Measurements from ENCODE around the gene SMAGP.

DNA sequence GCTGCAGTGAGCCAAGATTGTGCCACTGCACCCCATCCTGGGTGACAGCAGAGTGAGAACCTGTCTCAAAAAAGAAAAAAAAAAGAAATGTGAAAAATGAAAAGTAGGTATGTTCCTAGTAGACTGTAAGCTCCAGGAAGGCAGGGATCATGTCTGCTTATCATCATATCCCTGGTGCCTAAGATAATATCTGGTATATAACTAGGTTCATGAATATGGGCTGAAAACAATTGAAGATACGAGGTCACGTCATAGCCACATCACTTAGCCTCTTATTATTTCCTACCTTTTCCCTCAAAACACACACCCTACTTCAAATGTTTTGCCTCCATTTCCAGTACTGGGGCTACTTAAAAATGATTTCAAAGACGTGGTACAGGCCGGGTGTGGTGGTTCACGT, 55.3 kb downstream of the SMAGP start:
- TF ChIP-seq POLR2AphosphoS5 (IDR thresholded peaks at IDR 0.05; ENCODE audit: insufficient read depth, low read depth, low read length) (no peak), GATA2 (IDR thresholded peaks at IDR 0.05; ENCODE audit: insufficient read depth, insufficient read length, low read depth, low read length) (no peak), EZH2 (IDR thresholded peaks at IDR 0.05; ENCODE audit: borderline replicate concordance, low read depth, low read length, severe bottlenecking) (no peak), POLR2A (IDR thresholded peaks at IDR 0.05; ENCODE audit: low read depth, low read length) (no peak), JUN (IDR thresholded peaks at IDR 0.05; ENCODE audit: borderline replicate concordance, insufficient read depth, insufficient read length, low read depth) (no peak)
- TF ChIP-seq, protein P1, sequence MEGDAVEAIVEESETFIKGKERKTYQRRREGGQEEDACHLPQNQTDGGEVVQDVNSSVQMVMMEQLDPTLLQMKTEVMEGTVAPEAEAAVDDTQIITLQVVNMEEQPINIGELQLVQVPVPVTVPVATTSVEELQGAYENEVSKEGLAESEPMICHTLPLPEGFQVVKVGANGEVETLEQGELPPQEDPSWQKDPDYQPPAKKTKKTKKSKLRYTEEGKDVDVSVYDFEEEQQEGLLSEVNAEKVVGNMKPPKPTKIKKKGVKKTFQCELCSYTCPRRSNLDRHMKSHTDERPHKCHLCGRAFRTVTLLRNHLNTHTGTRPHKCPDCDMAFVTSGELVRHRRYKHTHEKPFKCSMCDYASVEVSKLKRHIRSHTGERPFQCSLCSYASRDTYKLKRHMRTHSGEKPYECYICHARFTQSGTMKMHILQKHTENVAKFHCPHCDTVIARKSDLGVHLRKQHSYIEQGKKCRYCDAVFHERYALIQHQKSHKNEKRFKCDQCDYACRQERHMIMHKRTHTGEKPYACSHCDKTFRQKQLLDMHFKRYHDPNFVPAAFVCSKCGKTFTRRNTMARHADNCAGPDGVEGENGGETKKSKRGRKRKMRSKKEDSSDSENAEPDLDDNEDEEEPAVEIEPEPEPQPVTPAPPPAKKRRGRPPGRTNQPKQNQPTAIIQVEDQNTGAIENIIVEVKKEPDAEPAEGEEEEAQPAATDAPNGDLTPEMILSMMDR (IDR thresholded peaks at IDR 0.05; ENCODE audit: extremely low read depth in 1 of 2, insufficient read depth in 1 of 2, low read depth in 1 of 2, low read length in 2 of 2), result no peak
- TF ChIP-seq, protein P2, sequence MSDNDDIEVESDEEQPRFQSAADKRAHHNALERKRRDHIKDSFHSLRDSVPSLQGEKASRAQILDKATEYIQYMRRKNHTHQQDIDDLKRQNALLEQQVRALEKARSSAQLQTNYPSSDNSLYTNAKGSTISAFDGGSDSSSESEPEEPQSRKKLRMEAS (IDR thresholded peaks at IDR 0.05; ENCODE audit: insufficient read depth, insufficient read length), result no peak
